GM19463 (cell line): ENCODE data around the gene GGACT.

Experiments used
- ATAC-seq: cut with Tn5 transposase; IDR thresholded peaks from one replicate; pipeline ENCODE4 v1.9.1; 2021; ENCODE audit warnings: mild to moderate bottlenecking, moderate library complexity; ENCODE audit not compliant: unreplicated experiment

Gene GGACT

DNA sequence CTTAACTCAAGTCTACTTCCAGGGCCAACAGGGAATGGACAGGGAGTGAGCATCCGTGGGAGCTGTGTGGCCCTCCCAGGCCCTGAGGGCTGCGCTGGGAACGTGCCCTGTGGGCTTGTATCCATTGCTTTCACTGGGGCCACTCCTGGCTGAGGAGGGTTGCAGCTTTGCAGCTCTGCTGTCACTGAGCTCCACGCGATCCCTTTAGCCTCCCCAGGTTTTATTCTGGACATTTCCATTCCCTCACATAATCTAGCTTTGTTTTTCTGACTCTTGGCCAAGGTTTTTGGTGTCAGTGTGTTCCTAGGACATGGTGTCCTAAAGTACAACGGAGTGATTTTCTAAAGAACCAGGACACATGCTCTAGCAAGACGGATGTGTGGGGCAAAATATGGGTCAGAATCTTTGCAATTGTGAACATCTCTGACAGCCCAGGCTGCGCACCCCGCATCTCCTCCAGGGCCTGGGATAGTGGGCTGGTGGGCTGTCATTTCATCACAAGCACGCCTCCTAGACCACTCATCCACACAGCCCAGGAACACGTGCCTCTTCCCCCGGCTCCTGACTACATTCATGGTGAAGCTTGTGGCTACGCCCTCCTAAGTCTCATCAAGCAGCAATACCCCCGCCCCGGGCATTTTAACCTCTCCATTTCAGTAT, 28.0 kb downstream of the GGACT start:
- no peak for ATAC-seq

DNA sequence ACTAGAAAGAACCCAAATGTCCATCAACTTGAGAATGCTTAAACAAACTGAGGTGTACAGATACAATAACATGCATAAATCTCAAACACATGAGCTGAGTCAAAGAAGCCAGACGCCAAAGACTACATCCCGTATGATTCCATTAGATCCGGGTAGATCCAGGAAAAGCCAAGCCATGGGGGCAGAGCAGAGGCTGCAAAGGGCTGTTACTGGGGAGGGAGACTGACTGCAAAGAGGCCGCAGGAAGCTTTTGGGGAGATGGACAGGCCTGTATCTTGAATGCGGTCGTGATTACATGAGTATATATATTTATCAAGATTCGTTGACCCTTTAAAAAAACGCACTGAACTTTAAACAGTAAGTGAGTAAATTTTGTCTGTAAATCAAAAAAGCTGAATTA, 28.7 kb downstream of the GGACT start:
- ATAC-seq = no peak

DNA sequence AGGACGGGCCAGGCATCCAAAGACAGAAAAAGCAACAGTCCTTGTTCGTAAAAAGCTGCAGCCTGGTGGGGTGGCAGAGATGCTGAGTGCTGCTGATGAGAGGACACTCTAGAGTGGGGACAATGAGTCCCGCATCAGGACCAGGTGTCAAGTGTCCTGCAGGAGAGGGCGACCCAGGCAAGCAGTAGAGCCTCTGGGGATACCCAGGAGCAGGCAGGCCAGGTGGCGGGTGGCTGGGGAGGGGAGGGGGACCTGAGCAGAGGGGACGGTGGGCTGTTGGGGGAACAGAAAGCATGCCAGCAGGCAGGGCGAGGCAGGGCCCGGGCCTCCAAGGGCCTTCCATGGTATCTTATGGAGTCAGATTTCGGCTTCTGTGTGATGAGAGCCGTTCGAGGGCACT, 35.8 kb downstream of the GGACT start:
- no peak for ATAC-seq

DNA sequence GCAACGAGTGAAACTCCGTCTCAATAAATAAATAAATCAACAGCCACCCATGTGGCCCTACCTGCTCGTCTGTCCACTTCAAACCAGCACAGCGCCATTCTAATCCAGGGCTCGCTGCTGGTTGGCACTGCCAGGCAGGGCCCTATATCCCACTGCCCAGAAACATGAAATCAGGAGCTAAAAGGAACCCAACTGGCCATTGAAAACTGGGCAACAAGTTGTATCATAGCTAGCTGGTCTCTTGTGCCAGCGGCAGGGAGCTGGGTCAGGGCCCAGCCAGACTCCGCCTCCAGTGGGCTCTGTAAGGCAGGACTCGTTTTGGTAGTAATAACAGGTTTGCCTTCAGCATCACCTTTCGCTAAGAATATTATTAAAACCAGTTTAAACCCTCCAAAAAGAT, 39.3 kb downstream of the GGACT start:
- ATAC-seq = no peak

DNA sequence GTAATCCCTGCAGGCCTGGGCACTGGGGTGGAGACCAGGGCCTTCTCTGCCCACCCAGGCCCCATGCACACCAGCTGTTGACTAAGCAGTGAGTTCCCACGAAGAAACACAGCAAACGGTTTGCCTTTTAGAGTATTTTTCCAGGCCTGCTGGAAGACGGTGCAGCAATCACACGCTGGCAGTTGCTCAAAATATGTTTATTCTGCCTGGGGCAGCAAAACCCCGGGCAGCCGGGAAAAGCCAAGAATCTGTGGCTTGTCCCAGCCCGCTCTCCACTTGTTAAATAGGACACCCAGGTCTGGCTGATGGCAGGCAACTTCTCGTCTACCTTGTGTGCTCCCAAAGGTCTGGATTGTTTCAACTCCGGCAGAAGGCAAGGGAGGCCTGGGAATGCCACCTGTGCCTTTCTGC, 40.8 kb downstream of the GGACT start:
- no peak for ATAC-seq

DNA sequence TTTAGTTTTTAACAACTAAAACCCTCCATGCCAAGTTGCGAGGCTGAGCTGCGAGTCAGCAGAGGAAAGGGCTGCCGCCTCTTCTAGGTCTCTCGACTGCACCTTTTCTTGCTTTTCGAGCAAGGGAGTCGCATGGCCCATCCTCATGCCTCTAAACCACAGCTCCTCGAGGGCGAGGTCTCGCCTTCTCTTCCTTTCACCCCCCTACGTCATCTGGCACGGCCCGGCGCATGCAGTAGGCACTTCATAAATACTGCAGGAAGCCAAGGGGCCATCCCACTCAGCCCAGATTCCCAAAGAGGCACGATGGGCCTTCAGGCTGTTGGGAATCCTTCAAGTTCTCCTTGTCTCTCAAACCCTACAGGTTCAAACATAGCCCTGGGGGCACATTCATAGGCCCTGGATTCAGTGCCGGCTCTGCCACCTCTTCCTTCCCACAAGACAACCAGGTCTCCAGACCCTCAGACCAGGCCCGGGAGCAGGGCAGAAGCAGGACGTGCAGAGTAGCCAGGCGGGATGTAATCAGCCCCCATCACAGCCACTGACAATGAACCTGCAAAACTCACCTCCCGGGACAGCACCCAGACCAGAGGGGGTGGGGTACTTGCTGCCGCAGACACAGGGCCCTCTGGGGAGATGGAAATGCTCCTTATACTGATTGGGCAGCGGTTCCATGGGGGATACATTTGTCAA, 41.7 kb downstream of the GGACT start:
- no peak for ATAC-seq

DNA sequence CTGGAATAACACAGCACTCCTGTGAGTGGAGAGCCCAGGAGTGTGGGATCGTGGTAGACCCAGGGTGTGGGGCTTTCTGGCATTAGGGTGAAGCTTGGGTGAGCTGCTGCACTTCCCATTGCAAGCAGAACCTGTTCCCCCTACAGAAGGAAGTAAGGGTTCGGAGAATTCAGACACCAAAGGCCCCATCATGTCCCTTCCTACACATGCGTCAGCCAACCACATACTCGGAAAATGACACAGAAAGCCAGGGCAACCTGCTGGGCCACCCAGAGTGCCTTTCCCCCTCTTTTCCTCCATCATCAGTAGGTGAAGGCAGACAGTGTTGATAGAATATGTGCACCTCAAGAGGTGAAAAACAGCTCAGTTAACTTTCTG, 42.9 kb downstream of the GGACT start:
- ATAC-seq = no peak

DNA sequence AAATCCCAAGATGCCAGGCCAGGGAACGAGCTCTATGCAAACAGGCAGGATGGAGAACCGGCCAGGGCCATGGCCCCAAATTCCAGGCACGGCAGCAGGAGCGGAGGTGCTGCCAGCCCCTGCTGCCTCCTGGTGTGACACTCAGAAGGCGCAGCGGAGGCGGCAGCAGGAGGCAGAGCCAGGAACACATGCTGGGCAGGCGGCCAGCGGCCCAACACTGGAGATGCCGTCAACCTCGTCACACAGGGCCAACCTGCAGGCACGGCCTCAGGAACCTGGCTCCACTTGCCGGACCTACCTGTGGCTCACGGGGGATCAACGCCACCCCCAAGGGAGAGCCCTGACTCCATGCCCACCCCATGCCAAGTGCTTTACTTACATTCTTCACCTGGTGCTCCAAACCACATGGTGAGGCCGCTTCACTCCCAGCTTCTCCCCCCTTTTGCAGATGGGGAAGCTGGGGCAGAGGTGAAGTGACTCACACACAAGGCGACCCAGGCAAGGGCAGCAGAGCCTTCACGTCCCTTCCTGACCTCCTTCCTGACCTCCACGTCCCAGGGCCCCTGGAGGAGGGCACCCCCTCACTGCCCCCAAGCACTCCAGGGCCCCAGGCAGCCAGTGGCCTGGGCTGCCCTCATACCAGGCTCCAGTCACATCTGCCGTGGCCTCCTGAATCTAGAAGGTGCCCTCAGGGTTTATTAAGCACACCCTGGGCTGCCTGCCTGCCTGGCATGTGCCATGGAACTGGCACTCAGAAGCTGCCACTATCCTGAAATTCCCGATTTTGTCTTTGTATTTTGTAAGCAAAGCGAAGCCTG, 43.5 kb downstream of the GGACT start:
- ATAC-seq = no peak

DNA sequence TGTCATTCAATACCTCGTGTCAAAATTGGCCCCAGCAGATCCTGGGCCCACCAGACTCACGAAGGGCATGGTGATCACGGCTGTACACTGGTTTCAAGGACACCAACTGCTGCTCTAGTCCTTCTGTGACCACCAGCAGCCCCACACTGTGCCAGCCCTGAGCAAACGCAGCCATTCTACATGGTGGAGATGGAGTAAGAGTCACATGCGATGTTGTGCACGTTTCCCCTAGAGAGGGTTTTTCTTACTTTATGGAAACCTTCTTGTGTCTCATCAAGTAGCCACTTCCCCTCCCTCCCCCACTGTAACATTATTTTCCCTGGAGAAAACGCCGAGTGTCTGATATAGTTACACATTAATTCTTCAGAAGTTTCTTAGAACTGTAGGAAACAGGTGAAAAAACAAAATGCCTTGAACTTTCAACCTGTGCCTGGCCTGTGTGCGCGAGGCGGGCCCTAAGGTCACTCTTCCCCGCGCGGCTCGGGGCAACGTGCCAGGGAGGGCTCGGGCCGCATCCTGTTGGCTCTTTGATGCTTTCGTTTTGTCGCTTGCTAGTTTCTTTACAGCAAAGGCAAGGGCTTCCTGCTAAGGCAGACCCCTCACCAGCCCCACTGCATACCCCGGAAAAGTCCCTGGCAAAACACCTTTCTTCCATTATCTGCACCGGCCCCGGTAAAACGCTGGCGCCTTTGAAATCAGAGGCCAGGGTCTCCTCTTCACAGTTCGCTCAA, 44.6 kb downstream of the GGACT start:
- no peak for ATAC-seq

DNA sequence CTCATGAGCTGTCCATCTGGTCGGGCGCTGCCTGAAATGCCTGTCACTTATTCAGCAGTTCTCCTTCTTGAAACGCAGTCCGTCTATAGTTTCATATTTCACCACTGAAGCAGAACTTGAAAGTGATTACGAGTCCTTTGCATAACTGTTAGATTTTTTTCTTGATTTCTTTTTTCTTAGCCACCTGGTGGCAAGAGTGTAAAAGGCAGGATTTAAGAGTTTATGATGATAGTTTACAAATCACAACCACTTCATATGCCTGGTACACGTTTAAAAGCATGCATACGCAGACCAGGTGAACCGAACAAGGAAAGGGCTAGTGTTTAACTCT, 45.8 kb downstream of the GGACT start:
- peak; percentile 94 for ATAC-seq

DNA sequence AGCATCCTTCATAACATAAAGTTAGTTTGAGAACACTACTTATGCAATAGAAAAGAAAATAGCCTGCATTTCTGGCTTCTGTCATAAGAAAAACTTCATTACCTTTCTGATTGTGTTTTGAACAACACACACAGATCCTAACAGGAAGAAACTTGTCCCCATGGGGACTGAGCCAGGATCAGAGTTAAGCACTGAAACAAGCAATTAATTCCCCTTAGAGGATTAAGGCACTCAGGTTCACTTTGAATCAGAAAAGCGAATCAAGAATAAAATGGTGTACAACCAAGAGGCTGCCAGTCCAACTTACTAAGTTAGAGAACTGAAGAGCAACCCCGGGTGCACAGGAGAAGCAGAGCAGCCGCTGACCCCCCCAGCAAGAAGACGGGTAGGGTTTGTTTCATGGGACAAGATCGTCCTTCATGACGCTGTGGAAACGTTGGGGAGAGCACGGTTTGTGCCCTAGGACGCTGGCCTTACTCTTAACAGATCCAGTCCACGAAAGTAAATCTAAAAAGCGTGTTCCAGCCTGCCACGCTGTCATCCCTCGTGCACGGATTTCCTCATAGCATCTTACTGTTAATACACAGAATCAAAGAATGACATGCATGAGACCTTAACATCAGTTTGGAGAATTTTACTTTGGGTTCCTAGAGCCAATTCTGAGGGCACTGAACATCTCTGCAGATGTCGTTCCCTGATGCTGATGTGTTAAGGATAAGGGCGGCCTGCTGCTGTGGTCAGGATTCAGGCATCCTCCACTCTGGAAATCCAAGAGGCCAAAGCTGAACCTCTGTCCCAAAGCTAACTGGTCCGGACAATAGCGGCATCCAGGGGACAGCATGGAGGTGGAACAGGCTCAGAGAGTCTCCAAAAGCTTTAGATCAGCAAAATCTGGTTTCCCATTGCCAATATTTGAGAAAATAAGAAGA, 46.4 kb downstream of the GGACT start:
- no peak for ATAC-seq

DNA sequence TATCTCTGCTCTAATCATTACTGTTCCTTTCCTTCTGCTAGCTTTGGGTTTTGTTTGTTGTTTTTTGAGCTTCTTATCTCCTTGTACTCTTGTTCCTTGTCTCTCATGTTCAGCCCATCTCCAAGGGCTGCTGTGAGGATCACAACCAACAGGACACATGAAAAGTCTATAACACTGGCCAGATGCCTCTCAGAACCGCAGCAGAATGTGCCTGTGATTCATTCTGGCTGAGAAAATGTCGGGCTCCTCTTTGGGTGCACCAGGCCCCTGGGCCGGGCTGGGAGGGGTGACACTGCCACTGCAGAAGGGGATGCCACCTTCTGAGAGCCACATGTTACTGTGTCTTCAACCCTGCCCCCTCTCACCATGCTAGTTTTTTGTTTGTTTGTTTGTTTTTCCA, 48.0 kb downstream of the GGACT start:
- no peak for ATAC-seq

DNA sequence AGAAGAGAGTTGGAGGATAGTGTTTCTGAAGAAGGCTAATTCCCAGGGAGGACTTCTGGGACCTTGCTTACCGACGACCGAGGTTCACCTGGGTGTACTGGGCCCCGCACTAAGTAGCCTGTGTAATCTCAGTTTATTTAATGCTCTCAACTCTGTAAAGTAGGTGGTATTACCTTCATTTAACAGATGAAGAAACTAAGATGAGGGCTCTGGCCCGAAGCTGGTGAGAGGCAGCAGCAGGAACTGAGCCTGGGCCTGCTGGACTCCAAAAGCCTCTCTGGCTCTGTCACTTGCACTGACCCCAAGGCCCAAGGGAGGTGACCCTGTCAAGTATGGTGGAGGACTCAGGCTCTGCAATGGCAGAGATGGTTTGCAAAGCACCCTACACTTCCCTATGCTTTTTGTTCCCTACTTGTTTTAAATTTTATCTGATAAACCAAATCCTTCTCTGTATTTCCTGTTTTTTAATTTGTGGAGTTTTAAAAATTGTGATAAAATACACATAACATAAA, 50.6 kb downstream of the GGACT start:
- ATAC-seq = no peak

DNA sequence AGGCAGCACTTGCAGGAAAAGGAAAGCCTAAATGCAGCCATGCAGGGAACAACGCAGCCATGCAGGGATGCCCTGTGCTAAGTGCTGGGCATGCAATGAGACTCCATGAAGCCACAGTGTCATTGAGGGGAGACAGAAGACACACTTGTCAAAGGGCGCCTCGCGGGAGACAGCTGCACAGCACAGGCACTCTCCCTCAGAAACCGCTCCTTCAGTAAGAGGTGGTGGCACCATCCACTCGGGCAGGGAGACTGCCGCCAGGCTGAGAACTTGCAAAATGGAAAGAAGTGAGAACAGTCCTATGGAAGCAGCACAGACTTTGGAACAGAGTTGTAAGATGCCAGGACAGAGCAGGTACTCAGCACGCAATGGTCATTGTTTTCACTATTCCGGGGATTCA, 51.1 kb downstream of the GGACT start:
- no peak for ATAC-seq

DNA sequence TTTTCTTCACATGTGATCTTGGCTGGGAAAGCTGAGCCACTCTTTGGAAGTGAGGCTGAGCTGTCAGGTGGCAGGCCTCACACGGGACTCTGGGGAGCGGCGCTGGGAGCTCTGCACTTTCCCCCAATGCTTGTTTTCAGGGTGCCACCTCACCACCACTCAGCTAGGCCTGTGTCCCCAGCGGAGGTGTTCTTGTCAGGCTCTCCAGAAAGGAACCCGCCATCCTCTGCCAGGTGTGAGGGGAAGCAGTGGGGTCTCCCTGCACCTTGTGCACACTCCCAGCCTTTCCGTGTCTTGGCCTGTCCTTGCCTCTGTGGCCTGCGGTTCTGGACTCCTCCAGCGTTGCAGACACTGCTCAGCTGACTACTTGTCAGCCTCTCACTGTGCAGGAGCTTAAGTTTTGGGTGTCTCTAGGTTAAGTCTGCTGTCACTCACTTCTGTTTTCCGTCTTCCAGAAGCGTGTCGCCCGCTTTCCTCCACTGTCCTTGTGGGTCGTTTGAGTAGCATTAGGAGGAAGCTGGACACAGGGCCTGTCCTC, 51.9 kb downstream of the GGACT start:
- ATAC-seq = no peak

DNA sequence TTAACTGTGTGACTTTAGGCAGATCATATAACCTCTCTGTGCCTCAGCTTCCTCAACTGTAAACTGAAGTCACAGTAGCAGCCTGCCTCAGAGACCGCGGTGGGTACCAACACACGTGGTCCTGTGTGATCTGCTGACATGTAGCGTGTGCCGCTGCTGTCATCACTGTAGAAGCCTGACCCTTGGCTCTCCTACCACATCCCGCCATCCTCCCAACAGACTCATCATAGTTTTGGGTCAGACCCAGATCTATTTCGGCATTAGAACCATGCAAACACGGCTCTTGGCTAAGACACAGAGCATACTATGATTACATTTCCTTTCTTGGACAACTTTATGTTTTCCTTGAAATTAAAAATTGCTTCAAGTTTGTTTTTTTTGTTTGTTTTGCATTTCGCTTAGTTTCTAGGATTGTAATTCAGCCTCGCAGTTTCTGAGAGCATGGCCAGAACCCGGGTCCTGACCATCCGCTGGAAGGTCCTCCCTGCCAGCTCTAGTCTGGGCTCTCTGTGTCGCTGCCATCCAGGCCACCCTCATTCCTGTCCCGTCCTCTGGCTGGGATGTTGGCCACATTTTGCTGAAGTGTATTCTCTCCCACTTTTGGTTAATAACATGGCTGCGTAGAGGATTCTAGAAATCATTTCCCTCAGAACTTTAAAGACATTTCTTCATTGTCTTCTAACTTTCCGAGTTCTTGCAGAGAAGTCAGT, 53.0 kb downstream of the GGACT start:
- no peak for ATAC-seq

DNA sequence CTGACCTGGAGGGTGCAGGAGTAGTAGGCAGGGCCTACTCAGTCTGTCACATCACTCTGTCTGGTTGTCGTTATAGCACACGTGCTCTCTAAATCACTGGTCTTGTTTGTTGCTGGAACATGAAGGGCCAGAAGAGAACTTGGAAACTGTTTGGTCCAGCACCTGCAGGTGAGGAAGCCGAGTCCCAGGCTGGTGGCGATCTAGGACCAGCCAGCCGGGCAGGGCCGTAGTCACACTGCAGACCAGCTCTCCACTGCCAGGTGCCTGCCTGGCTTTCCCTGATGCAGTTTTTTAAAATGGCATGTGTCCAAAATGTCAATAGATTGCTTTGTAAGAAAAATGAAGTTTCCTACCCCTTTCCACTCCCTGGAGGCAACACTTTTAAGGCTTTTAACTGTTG, 53.7 kb downstream of the GGACT start:
- no peak for ATAC-seq

DNA sequence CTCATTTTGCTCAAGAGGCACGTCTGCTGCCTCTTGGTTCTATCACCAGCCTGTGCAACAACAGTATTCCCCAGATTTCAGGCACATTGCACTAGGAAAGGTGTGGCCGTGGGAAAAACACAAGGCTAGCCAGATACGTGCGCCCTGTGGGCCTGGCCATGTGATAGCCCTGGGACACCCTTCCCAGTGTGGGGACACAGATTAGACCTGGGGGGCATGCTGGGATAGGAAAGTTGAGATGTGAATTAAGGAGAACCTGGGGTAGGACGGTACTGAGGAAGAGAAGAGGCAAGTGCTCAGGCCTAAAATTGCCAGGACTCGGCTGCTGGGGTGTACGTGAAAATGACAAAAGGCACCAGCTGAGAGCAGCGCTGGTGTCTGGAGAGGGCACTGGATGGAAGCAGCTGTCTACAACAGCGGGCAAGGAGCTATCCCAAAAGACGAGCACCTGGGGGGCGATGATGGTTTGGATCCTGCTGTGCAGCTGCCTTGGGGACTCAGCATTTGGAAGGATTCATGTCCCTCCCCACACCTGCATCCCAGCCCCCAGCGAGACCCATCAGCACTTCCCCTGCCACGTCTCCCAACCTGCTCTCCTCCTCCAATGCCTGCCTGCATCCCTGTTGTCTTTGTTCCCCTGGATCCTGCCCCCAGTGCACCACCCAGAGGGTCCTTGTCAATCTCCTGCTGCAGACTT, 54.3 kb downstream of the GGACT start:
- ATAC-seq = no peak

DNA sequence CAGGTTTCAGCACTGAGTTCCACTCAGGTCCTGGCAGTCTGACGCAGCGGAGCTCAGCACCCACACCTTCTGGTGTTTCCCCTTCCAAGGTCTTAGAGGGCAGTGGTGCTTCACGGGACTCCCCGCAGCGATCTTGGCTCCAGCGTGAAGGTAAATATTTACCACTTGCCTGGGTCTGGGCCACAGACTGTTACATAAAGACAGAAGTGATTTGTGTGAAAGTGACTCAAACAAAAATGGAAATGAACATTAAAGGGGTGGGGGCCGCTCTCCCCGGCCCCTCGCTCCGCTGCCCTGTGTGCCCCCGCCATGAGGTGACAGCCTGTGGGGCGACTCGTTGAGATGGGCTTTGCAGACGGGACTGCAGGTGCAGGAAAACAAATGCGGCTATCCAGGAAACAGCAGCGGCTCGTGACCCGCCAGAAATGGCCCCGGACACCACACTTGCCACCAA, 55.0 kb downstream of the GGACT start:
- no peak for ATAC-seq
